Ovary (tissue), 9 donors: ENCODE data around the gene OSM. TPM values are rescaled to one million over a fixed set of nuclear protein-coding genes. Genes with fewer than 3 reads are reported as not detected.

Source experiments
- DNase-seq, 5 donors: peaks; one replicate each; pipeline ENCODE4 v3.0.0-alpha.2; 2019 to 2020
- H3K27ac ChIP-seq, 2 donors: fragments of 200-600 bp; one replicate each; pipeline versions ENCODE4 v1.5.1 to v1.8.0; 2019 to 2022
- H3K27me3 ChIP-seq: fragments of 200-600 bp; one replicate; pipeline ENCODE4 v1.8.0; 2022
- H3K36me3 ChIP-seq: fragments of 200-600 bp; sonication (generic); one replicate; pipeline ENCODE4 v1.5.1; 2019
- H3K4me1 ChIP-seq: one replicate; pipeline ENCODE4 v1.8.1; 2013; ENCODE audit warnings: mild to moderate bottlenecking, moderate library complexity; ENCODE audit not compliant: insufficient read depth
- H3K4me3 ChIP-seq: fragments of 200-600 bp; sonication (generic); one replicate; pipeline ENCODE4 v1.5.1; 2017
- H3K9me3 ChIP-seq, 2 donors: fragments of 200-600 bp in 1 of 2; sonication (generic) in 1 of 2; one replicate each; pipeline versions ENCODE4 v1.5.1 to v1.8.1; 2013 to 2019; ENCODE audit warnings: mild to moderate bottlenecking in 1 of 2, moderate library complexity in 1 of 2
- EP300 ChIP-seq: sonication (generic); formaldehyde crosslinking; IDR thresholded peaks from one replicate; pipeline ENCODE4 v1.6.1; 2017; ENCODE audit warnings: antibody characterized with exemption
- POLR2A ChIP-seq: fragments of 450-650 bp; IDR thresholded peaks from one replicate; pipeline ENCODE4 v1.6.1; 2017; ENCODE audit warnings: antibody characterized with exemption, mild to moderate bottlenecking, moderate library complexity
- WGBS, 3 donors: extraction: QIAGEN DNeasy Blood & Tissue Kit in 1 of 3; methylation state at CpG; one replicate each; pipeline versions ENCODE4 v1.1.5 to v1.1.7; 2013 to 2017; 5-methylcytosine and 5-hydroxymethylcytosine counted together
- intact Hi-C, 4 donors: fragments of 100-400 bp; cut with DNase I; formaldehyde crosslinking; loops; one replicate each; pipeline versions ENCODE4 v1.11.0 to v1.15.1; 2022 to 2023
- polyA plus RNA-seq, 2 donors: library from polyadenylated mRNA; stranded (reverse); fragments of 200-250 nt in 1 of 2; fragments of 350-450 nt in 1 of 2; fragmentation: Illumina TruSeq in 1 of 2; extraction: RNeasy Lipid Tissue Mini Kit (QIAGEN cat#74804) in 1 of 2; gene quantifications; one replicate each; pipeline ENCODE4 v1.2.3, GENCODE V29; 2013 to 2014
- total RNA-seq, 7 donors: library from RNA; depleted of rRNA in 2 of 7; stranded (reverse); fragments of >200 nt in 2 of 7; fragmentation: NEBNext Ultra II Directional in 3 of 7; extraction: Animal tissue kit (Norgen Biotek cat#: 25700) in 3 of 7; gene quantifications; one replicate each; pipeline versions ENCODE4 v1.1.0 to v1.2.4, GENCODE V29; 2016 to 2023
- TF ChIP-seq, protein P1 (sequence below), 3 donors: fragments of 450-650 bp in 2 of 3; fragments of 200-600 bp in 1 of 3; IDR thresholded peaks; one replicate each; pipeline versions ENCODE4 v1.5.1 to v1.8.0; 2016 to 2022; ENCODE audit warnings: antibody characterized with exemption in 3 of 3, mild to moderate bottlenecking in 1 of 3
- donor health status: DM: no; HTN: no; CAD: no; lungs with moderate emphysema.
- donor health status: DM: no; HTN: no; CAD: no.
- donor health status: Bipolar disorder and iron deficiency.
- donor health status: DM: yes; HTN: yes; CAD: no.
- donor health status: DM: no; HTN: no; CAD: no.
- donor health status: DM: yes; HTN: yes; CAD: no.

The OSM gene
- total and polyA plus RNA-seq, 9 donors: 0.46 to 4.5 (median 1.2) TPM; not detected in 2

DNA sequence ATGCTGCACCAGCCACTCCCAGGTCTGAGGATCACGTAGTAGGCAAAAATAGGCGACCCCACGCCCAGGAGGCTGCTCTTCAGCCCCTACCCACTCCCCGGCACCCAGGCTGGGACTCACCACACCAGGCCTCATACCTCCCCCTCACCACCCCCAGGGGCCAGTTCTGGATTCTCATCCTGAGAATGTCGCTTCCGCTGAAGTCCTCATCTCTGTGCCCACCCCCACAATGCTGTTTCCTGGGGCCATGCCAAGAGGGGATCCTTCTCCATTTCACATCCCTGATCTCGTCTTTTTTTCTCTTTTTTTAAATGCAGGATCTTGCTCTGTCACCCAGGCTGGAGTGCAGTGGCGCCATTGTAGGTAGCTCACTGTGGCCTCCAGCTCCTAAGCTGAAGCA lies 1.7 kb upstream of the OSM start:
- no peak for DNase-seq
- TF ChIP-seq, protein P1, sequence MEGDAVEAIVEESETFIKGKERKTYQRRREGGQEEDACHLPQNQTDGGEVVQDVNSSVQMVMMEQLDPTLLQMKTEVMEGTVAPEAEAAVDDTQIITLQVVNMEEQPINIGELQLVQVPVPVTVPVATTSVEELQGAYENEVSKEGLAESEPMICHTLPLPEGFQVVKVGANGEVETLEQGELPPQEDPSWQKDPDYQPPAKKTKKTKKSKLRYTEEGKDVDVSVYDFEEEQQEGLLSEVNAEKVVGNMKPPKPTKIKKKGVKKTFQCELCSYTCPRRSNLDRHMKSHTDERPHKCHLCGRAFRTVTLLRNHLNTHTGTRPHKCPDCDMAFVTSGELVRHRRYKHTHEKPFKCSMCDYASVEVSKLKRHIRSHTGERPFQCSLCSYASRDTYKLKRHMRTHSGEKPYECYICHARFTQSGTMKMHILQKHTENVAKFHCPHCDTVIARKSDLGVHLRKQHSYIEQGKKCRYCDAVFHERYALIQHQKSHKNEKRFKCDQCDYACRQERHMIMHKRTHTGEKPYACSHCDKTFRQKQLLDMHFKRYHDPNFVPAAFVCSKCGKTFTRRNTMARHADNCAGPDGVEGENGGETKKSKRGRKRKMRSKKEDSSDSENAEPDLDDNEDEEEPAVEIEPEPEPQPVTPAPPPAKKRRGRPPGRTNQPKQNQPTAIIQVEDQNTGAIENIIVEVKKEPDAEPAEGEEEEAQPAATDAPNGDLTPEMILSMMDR (IDR thresholded peaks at IDR 0.05): no peak
- TF ChIP-seq POLR2A (no peak), EP300 (no peak)
- H3K27ac ChIP-seq: no peak overlapping the region
- intact Hi-C loops: loop anchor here in 2 of 4 donors (5.0 to 10.0 kb wide), 2 partner anchors 114 to 216 kb away; no protein-coding TSS in a partner anchor
- no peaks in the 10 kb centered on the region for H3K27me3 ChIP-seq
- H3K36me3 ChIP-seq: no peaks in the 10 kb centered on the region
- H3K4me1 ChIP-seq: no peaks in the 10 kb centered on the region
- no peaks in the 10 kb centered on the region for H3K9me3 ChIP-seq
- WGBS, 3 donors: 88 to 90% (median 88%) methylated on average over 8 of the region's 8 CpGs
- H3K4me3 ChIP-seq: no peak overlapping the region

DNA sequence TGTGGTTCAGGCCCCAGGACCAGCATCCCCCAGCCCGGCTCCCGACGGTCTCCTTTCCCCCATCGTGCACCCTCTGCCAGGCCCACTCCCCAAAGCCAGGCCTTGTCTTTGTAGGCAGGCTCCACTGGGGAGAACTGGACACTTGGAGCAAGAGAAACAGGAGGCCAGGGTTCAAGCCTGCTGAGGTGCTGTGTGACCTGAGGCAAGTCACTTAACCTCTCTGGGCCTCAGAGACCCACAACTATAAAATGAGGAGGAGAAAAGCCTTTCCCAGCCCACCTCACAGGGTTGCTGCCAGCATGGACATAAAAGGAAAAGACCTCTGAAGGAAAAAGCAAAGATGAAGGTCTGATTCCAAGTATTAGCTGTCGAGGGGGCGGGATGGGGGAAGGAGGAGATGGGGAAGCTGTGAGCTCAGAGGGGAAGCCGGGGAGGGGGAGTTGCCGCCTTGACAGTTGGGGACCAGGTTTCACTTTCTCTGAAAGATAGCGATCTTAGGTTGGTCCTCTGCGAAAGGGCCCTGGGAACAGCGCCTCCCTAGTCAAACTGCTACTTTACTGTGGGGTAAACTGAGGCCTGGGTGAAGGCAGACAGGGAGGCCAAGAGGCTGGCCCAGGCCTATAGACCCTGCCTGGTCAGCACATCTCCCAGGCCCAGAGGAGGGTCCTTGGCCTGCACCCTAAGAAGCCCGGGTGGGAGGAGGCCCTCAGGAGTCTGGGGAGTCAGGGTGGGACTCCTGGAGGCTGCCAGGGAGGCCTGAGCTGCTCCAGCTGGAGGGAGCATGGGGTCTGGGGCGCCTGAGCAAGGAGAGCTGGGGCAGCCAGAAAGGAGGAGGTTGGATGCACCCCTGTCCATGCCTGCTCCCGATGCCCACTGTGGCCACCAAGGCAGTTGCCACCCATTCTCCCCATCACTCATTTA lies 991 bp upstream of the OSM start:
- no peak overlapping the region for H3K27ac ChIP-seq
- no peak overlapping the region for H3K4me3 ChIP-seq
- no peak for TF ChIP-seq POLR2A
- TF ChIP-seq, protein P1 (IDR thresholded peaks at IDR 0.05): no peak
- no peak for TF ChIP-seq EP300

DNA sequence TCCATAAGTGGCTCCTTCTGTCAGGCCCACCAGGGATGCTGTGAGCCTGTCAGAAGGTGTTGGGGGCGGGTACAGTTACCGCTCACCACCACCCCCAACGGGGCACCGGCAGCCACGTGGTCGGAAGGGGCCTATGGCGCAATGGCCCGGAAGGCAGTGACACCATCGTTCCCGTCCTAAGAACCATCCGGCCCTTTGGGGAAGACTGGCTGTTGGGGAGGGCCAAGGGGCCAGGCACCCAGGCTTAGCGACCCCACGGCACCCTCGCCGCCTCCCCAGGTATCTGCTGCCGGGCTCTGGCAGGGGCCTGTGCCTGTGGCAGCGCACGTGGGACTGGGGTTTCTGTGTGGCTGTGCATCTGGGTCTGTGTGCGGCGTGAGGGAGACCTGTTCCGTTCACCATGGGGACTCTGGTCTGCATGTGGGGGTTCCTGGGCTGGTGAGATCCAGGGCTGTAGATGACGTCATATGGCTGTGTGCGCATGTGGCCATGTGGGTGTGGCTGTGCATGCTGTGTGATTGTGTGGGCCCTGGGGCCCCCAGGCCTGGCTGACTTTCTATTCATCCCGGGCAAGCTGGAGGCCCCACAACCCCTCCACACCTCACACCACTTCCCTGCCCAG lies 717 bp downstream of the OSM start:
- H3K4me3 ChIP-seq: no peak overlapping the region
- no peak overlapping the region for H3K27ac ChIP-seq
- WGBS, 3 donors: 70 to 76% (median 75%) methylated on average over 24 of the region's 24 CpGs
- intact Hi-C loops: loop anchor here in 3 of 4 donors (2.0 to 10.0 kb wide), 3 partner anchors 116 to 221 kb away; no protein-coding TSS in a partner anchor
- H3K4me1 ChIP-seq: no peaks in the 10 kb centered on the region
- TF ChIP-seq POLR2A: no peak
- TF ChIP-seq, protein P1 (IDR thresholded peaks at IDR 0.05): no peak
- TF ChIP-seq EP300: no peak
- DNase-seq: no peak
- H3K36me3 ChIP-seq: no peaks in the 10 kb centered on the region
- no peaks in the 10 kb centered on the region for H3K9me3 ChIP-seq
- H3K27me3 ChIP-seq: no peaks in the 10 kb centered on the region

More for the DNA sequence above, 991 bp upstream of the OSM start:
- Histone ChIP-seq H3K9me3 (no peaks in the 10 kb centered on the region), H3K27me3 (no peaks in the 10 kb centered on the region), H3K4me1 (no peaks in the 10 kb centered on the region), H3K36me3 (no peaks in the 10 kb centered on the region)
- 79 to 82% (median 79%) methylated on average over 14 of the region's 14 CpGs for WGBS, 3 donors
- no peak for DNase-seq
- intact Hi-C loops: loop anchor here in 2 of 4 donors (5.0 to 10.0 kb wide), 2 partner anchors 115 to 217 kb away; no protein-coding TSS in a partner anchor

GRCh38 chr22:30265131-30265720 lies 1.4 kb downstream of the OSM start:
- Histone ChIP-seq H3K4me3 (no peak overlapping the region), H3K9me3 (no peaks in the 10 kb centered on the region), H3K27me3 (no peaks in the 10 kb centered on the region), H3K4me1 (no peaks in the 10 kb centered on the region), H3K27ac (no peak overlapping the region), H3K36me3 (no peaks in the 10 kb centered on the region)
- TF ChIP-seq, protein P1 (IDR thresholded peaks at IDR 0.05): no peak
- no peak for TF ChIP-seq EP300
- no peak for TF ChIP-seq POLR2A
- intact Hi-C loops: loop anchor here in 3 of 4 donors (2.0 to 10.0 kb wide), 3 partner anchors 117 to 222 kb away; no protein-coding TSS in a partner anchor
- no peak for DNase-seq
- WGBS, 3 donors: 80 to 95% (median 83%) methylated on average over 9 of the region's 9 CpGs
